ENCODE measurements around the gene RBM20. TPM values are rescaled to one million over a fixed set of nuclear protein-coding genes. Genes with fewer than 3 reads are reported as not detected.
A peak's percentile ranks its signal among the peaks of the same experiment; 100 is the strongest.
"Not testable (repeated sequence)": the region's sequence is repeated elsewhere in the genome, so short reads cannot be mapped to it uniquely, and the experiment has no call there.

The RBM20 gene
- total and polyA plus RNA-seq, 2 experiments from 2014 or later: 0.05 to 0.17 TPM

DNA sequence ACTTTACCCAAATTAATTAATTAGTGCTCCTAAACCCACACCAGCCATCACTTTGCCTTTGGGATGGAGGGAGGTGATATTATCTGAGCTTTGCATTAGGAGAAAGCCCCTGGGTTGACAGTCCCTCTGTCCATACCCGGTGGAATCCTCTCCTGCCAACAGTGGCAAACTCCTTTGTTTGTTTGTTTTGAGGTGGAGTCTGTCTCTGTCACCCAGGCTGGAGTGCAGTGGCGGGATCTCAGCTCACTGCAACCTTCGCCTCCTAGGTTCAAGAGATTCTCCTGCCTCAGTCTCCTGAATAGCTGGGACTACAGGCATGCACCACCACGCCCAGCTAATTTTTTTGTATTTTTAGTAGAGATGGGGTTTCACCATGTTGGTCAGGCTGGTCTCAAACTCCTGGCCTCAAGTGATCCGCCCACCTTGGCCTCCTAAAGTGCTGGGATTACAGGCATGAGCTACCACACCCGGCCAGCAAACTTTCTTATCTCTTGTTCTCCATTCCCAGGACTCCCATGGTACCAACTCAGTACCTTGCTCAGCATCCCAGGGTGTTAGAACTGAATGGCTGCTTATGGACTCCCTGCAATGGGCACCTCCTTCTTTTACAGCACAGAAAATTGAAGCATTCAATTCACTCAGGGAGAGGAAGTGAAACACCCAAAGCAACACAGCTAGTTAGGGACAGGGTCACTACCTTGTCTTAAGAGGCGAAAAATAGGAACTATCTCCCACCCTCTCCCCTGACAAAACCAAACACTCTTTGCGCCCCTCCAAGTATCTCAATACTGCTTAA lies 223.1 kb downstream of the RBM20 start:
- not testable (repeated sequence) for ATAC-seq; H3K4me2 ChIP-seq; H4K20me1 ChIP-seq (replicated peaks; ENCODE audit: insufficient read depth); H3K9me3 Mint-ChIP-seq; DNase-seq (ENCODE audit: low spot score); H3K4me3 ChIP-seq; H3K27me3 ChIP-seq (ENCODE audit: insufficient read depth); H3K4me3 Mint-ChIP-seq; H3K36me3 Mint-ChIP-seq (ENCODE audit: low read depth); H3K79me2 ChIP-seq (replicated peaks; ENCODE audit: insufficient read depth); H3K36me3 ChIP-seq (ENCODE audit: insufficient read depth); H3F3A ChIP-seq (replicated peaks; ENCODE audit: low read depth); H3K27me3 Mint-ChIP-seq (ENCODE audit: insufficient read depth, low read depth, poor library complexity); H3K27ac ChIP-seq (ENCODE audit: low read depth); H3K9me2 ChIP-seq (ENCODE audit: insufficient read depth)
- peak overlapping the region; percentile 80 for H2AFZ ChIP-seq
- H3K4me1 ChIP-seq (ENCODE audit: insufficient read depth): peaks cover 11% of the 10 kb centered on the region
- H3K4me1 Mint-ChIP-seq: peaks cover 29% of the 10 kb centered on the region
- H3K27ac Mint-ChIP-seq: peak overlapping the region; percentile 29; the same call in 1 of the 2 replicates

DNA sequence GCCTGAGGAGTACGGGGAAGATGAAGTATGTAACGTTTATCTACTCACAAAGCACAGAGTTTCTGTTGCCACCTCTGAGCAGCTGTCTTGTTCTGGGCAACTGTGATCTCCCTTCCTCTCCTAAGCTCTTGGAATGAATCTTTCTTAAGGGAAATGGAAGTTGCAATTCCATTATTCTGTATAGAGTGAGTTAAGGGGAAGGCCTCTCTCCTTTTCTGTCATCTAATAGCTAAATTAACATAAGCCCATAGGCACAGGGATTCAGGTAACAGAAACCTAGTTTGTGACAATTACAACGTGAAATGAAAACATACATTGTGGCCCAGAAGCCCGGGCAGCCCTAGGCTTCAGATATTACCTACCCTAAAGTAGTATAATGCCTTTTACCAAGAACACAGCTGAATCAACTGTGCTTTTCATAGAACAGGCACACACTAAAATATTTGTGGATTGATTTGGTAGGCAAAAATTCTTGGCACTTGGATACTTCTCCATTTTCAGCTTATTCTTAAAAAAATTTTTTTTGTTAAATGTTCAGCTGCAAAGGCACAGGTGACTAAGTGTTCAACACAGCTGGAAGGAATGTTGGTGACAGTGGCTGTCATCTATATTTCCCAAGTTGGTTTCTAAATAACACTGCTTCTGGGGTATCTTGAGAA lies 223.8 kb downstream of the RBM20 start:
- no peaks in the 10 kb centered on the region for H3K27me3 ChIP-seq (ENCODE audit: insufficient read depth)
- H3K36me3 Mint-ChIP-seq (ENCODE audit: low read depth): no peaks in the 10 kb centered on the region; the same call in 2 of the 3 replicates
- peaks cover 11% of the 10 kb centered on the region for H3K4me1 ChIP-seq (ENCODE audit: insufficient read depth)
- peaks cover 7% of the 10 kb centered on the region for H3K27me3 Mint-ChIP-seq (ENCODE audit: insufficient read depth, low read depth, poor library complexity)
- DNase-seq (ENCODE audit: low spot score): no peak
- no peak overlapping the region for H3K4me3 Mint-ChIP-seq
- H3K27ac ChIP-seq (ENCODE audit: low read depth): no peak overlapping the region
- H3K4me2 ChIP-seq: no peak overlapping the region
- peak overlapping the region; percentile 29; the same call in 1 of the 2 replicates for H3K27ac Mint-ChIP-seq
- no peaks in the 10 kb centered on the region for H3F3A ChIP-seq (replicated peaks; ENCODE audit: low read depth)
- H3K4me1 Mint-ChIP-seq: peaks cover 29% of the 10 kb centered on the region
- ATAC-seq: no peak
- H3K4me3 ChIP-seq: no peak overlapping the region
- H3K9me3 Mint-ChIP-seq: no peaks in the 10 kb centered on the region
- no peaks in the 10 kb centered on the region for H3K36me3 ChIP-seq (ENCODE audit: insufficient read depth)
- no peaks in the 10 kb centered on the region for H3K9me2 ChIP-seq (ENCODE audit: insufficient read depth)
- peak overlapping the region; percentile 80; the same call in 1 of the 2 replicates for H2AFZ ChIP-seq
- no peaks in the 10 kb centered on the region for H3K79me2 ChIP-seq (replicated peaks; ENCODE audit: insufficient read depth)
- no peaks in the 10 kb centered on the region for H4K20me1 ChIP-seq (replicated peaks; ENCODE audit: insufficient read depth)
- TF ChIP-seq STAT1 (IDR thresholded peaks at IDR 0.05; ENCODE audit: unreplicated experiment) (no peak), JUNB (IDR thresholded peaks at IDR 0.05; ENCODE audit: unreplicated experiment) (no peak), EZH2 (IDR thresholded peaks at IDR 0.05; ENCODE audit: low read depth, unreplicated experiment) (no peak), ZNF114 (CRISPR knock-in tag; IDR thresholded peaks at IDR 0.05) (no peak), CREB1 (CRISPR knock-in tag; IDR thresholded peaks at IDR 0.05; ENCODE audit: low read depth) (no peak)
- TF ChIP-seq, protein P1, sequence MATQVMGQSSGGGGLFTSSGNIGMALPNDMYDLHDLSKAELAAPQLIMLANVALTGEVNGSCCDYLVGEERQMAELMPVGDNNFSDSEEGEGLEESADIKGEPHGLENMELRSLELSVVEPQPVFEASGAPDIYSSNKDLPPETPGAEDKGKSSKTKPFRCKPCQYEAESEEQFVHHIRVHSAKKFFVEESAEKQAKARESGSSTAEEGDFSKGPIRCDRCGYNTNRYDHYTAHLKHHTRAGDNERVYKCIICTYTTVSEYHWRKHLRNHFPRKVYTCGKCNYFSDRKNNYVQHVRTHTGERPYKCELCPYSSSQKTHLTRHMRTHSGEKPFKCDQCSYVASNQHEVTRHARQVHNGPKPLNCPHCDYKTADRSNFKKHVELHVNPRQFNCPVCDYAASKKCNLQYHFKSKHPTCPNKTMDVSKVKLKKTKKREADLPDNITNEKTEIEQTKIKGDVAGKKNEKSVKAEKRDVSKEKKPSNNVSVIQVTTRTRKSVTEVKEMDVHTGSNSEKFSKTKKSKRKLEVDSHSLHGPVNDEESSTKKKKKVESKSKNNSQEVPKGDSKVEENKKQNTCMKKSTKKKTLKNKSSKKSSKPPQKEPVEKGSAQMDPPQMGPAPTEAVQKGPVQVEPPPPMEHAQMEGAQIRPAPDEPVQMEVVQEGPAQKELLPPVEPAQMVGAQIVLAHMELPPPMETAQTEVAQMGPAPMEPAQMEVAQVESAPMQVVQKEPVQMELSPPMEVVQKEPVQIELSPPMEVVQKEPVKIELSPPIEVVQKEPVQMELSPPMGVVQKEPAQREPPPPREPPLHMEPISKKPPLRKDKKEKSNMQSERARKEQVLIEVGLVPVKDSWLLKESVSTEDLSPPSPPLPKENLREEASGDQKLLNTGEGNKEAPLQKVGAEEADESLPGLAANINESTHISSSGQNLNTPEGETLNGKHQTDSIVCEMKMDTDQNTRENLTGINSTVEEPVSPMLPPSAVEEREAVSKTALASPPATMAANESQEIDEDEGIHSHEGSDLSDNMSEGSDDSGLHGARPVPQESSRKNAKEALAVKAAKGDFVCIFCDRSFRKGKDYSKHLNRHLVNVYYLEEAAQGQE (IDR thresholded peaks at IDR 0.05; ENCODE audit: unreplicated experiment): no peak
- TF ChIP-seq, protein P2, sequence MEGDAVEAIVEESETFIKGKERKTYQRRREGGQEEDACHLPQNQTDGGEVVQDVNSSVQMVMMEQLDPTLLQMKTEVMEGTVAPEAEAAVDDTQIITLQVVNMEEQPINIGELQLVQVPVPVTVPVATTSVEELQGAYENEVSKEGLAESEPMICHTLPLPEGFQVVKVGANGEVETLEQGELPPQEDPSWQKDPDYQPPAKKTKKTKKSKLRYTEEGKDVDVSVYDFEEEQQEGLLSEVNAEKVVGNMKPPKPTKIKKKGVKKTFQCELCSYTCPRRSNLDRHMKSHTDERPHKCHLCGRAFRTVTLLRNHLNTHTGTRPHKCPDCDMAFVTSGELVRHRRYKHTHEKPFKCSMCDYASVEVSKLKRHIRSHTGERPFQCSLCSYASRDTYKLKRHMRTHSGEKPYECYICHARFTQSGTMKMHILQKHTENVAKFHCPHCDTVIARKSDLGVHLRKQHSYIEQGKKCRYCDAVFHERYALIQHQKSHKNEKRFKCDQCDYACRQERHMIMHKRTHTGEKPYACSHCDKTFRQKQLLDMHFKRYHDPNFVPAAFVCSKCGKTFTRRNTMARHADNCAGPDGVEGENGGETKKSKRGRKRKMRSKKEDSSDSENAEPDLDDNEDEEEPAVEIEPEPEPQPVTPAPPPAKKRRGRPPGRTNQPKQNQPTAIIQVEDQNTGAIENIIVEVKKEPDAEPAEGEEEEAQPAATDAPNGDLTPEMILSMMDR (conservative IDR thresholded peaks at IDR 0.05; ENCODE audit: low read depth in 2 of 2): no peak
- TF ChIP-seq, protein P3, sequence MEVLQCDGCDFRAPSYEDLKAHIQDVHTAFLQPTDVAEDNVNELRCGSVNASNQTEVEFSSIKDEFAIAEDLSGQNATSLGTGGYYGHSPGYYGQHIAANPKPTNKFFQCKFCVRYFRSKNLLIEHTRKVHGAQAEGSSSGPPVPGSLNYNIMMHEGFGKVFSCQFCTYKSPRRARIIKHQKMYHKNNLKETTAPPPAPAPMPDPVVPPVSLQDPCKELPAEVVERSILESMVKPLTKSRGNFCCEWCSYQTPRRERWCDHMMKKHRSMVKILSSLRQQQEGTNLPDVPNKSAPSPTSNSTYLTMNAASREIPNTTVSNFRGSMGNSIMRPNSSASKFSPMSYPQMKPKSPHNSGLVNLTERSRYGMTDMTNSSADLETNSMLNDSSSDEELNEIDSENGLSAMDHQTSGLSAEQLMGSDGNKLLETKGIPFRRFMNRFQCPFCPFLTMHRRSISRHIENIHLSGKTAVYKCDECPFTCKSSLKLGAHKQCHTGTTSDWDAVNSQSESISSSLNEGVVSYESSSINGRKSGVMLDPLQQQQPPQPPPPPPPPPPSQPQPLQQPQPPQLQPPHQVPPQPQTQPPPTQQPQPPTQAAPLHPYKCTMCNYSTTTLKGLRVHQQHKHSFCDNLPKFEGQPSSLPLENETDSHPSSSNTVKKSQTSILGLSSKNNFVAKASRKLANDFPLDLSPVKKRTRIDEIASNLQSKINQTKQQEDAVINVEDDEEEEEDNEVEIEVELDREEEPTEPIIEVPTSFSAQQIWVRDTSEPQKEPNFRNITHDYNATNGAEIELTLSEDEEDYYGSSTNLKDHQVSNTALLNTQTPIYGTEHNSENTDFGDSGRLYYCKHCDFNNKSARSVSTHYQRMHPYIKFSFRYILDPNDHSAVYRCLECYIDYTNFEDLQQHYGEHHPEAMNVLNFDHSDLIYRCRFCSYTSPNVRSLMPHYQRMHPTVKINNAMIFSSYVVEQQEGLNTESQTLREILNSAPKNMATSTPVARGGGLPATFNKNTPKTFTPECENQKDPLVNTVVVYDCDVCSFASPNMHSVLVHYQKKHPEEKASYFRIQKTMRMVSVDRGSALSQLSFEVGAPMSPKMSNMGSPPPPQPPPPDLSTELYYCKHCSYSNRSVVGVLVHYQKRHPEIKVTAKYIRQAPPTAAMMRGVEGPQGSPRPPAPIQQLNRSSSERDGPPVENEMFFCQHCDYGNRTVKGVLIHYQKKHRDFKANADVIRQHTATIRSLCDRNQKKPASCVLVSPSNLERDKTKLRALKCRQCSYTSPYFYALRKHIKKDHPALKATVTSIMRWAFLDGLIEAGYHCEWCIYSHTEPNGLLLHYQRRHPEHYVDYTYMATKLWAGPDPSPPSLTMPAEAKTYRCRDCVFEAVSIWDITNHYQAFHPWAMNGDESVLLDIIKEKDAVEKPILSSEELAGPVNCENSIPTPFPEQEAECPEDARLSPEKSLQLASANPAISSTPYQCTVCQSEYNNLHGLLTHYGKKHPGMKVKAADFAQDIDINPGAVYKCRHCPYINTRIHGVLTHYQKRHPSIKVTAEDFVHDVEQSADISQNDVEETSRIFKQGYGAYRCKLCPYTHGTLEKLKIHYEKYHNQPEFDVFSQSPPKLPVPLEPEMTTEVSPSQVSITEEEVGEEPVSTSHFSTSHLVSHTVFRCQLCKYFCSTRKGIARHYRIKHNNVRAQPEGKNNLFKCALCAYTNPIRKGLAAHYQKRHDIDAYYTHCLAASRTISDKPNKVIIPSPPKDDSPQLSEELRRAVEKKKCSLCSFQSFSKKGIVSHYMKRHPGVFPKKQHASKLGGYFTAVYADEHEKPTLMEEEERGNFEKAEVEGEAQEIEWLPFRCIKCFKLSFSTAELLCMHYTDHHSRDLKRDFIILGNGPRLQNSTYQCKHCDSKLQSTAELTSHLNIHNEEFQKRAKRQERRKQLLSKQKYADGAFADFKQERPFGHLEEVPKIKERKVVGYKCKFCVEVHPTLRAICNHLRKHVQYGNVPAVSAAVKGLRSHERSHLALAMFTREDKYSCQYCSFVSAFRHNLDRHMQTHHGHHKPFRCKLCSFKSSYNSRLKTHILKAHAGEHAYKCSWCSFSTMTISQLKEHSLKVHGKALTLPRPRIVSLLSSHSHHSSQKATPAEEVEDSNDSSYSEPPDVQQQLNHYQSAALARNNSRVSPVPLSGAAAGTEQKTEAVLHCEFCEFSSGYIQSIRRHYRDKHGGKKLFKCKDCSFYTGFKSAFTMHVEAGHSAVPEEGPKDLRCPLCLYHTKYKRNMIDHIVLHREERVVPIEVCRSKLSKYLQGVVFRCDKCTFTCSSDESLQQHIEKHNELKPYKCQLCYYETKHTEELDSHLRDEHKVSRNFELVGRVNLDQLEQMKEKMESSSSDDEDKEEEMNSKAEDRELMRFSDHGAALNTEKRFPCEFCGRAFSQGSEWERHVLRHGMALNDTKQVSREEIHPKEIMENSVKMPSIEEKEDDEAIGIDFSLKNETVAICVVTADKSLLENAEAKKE (CRISPR knock-in tag; IDR thresholded peaks at IDR 0.05): no peak

Measured in GM23338 (cell line).